ENCODE results near the gene PIWIL1.

DNA sequence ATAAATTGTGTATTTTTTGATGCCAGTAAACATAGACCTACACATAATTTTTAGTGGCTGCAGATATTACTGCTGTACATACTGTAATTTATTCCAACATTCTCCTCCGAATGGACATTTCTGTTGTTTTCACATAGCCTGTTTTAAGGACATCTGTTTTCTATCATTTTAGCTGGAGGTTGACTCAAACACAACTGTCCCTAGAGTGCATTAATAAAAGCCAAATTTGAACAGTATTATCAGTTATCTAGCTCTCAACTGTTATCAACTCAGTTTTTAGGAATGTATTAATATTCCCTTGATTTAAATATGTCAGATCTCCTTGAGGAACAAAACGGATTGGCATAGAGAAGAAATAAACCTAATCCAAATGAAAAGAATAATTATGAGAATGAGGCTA, 17.2 kb upstream of the PIWIL1 start:
- TF ChIP-seq CTCF (IDR thresholded peaks at IDR 0.05) (no peak), POLR2A (IDR thresholded peaks at IDR 0.05) (no peak)
